Uterus (tissue), 2 donors: ENCODE results near the gene FBLN5.

Experiments used
- CTCF ChIP-seq, 4 experiments: fragments of 200-600 bp in 2 of 4; fragments of 450-650 bp in 2 of 4; sonication (generic) in 2 of 4; IDR thresholded peaks; one replicate each; pipeline ENCODE4 v1.5.1; 2016 to 2019; ENCODE audit warnings: antibody characterized with exemption in 4 of 4, mild to moderate bottlenecking in 2 of 4, moderate library complexity in 1 of 4
- POLR2A ChIP-seq, 2 donors: fragments of 450-650 bp; IDR thresholded peaks; one replicate each; pipeline ENCODE4 v1.6.1; 2016; ENCODE audit warnings: antibody characterized with exemption in 2 of 2, mild to moderate bottlenecking in 1 of 2, moderate library complexity in 1 of 2

DNA sequence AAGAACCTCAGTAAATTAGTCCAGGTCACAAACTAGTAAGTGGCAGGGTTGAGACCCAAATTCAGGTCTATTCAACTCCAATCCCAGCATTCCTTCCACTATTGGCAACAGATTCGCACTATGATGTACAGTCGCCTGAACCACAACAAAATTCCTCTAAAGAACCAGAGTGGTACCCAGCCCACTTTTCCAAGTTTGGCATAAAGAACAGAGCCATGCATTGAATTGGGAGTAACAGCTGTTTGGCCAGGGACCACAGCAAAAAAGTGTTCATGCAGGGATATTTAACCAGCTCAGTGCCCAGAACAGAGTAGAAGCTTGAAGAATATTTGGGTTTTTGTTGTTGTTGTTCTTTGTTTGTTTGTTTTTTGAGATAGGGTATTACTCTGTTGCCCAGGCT is 89.9 kb downstream of the FBLN5 start:
- TF ChIP-seq POLR2A (IDR thresholded peaks at IDR 0.05) (no peak), CTCF (IDR thresholded peaks at IDR 0.05) (no peak)
